OCI-LY7 (cell line): ENCODE results near the gene CYP2F1.

Experiments
- EZH2phosphoT487 ChIP-seq: fragments of 200-600 bp; sonication (generic); IDR thresholded peaks from 2 replicates; pipeline ENCODE4 v1.6.1; 2018; ENCODE audit warnings: low read depth, borderline replicate concordance, mild to moderate bottlenecking, mixed run types, antibody characterized with exemption, low read length, moderate library complexity, mixed read lengths
- TF ChIP-seq, protein P1 (sequence below): fragments of 200-600 bp; sonication (generic); conservative IDR thresholded peaks from 2 replicates; pipeline ENCODE4 v1.5.1; 2014; ENCODE audit warnings: mild to moderate bottlenecking, antibody characterized with exemption, low read length, moderate library complexity, mixed read lengths

DNA sequence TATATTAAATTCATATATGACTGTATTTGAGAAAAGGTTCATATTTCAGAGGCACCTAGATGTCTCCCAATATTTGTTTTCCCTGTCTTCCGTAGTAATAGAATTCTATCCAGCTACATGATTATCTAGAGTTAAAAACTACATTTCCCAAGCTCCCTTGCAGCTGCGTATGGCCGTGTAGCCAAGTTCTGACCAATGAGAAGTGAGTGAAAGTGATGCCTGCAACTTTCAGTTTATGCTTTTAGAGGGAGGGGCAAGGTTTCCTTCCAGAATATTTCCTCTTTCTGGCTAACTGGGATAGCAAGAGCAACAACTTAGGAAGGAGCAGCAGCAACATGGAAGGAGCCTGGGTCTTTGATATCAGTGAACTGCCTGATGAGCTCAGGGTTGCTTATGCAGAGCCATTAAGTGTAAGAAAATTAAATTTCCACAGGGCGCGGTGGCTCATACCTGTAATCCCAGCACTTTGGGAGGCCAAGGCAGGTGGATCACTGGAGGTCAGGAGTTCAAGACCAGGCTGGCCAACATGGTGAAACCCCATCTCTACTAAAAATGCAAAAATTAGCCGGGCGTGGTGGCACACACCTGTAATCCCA lies 49.2 kb upstream of the CYP2F1 start:
- TF ChIP-seq, protein P1, sequence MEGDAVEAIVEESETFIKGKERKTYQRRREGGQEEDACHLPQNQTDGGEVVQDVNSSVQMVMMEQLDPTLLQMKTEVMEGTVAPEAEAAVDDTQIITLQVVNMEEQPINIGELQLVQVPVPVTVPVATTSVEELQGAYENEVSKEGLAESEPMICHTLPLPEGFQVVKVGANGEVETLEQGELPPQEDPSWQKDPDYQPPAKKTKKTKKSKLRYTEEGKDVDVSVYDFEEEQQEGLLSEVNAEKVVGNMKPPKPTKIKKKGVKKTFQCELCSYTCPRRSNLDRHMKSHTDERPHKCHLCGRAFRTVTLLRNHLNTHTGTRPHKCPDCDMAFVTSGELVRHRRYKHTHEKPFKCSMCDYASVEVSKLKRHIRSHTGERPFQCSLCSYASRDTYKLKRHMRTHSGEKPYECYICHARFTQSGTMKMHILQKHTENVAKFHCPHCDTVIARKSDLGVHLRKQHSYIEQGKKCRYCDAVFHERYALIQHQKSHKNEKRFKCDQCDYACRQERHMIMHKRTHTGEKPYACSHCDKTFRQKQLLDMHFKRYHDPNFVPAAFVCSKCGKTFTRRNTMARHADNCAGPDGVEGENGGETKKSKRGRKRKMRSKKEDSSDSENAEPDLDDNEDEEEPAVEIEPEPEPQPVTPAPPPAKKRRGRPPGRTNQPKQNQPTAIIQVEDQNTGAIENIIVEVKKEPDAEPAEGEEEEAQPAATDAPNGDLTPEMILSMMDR = no peak
- TF ChIP-seq EZH2phosphoT487 = no peak
